ENCODE results near the gene CPNE1.

Gene CPNE1

GRCh38 chr20:35669221-35669620, 4.5 kb upstream of the CPNE1 start:
- H3K27ac ChIP-seq = no peak overlapping the region
- TF ChIP-seq CTCF (conservative IDR thresholded peaks at IDR 0.05) = no peak

- H3K27ac ChIP-seq = peak overlapping the region; percentile 97
- no peak for TF ChIP-seq CTCF (conservative IDR thresholded peaks at IDR 0.05)
These were observed 1.2 kb upstream of the CPNE1 start for GRCh38 chr20:35665949-35666288.

GRCh38 chr20:35663516-35664465, 909 bp downstream of the CPNE1 start:
- no peak for TF ChIP-seq CTCF (conservative IDR thresholded peaks at IDR 0.05)

GRCh38 chr20:35662551-35662950, 2.1 kb downstream of the CPNE1 start:
- no peak for TF ChIP-seq CTCF (conservative IDR thresholded peaks at IDR 0.05)
- no peak overlapping the region; the same call in 1 of the 2 replicates for H3K27ac ChIP-seq

More at GRCh38 chr20:35663516-35664465, 909 bp downstream of the CPNE1 start:
- peak overlapping the region; percentile 97 for H3K27ac ChIP-seq

GRCh38 chr20:35661908-35662307, 2.8 kb downstream of the CPNE1 start:
- no peak overlapping the region for H3K27ac ChIP-seq
- no peak for TF ChIP-seq CTCF (conservative IDR thresholded peaks at IDR 0.05)

- no peak overlapping the region for H3K27ac ChIP-seq
- TF ChIP-seq CTCF (conservative IDR thresholded peaks at IDR 0.05) = no peak
These were observed 3.6 kb downstream of the CPNE1 start for GRCh38 chr20:35661053-35661452.

GRCh38 chr20:35660122-35660937, 4.4 kb downstream of the CPNE1 start:
- no peak overlapping the region for H3K27ac ChIP-seq
- TF ChIP-seq CTCF (conservative IDR thresholded peaks at IDR 0.05) = no peak

Data from VCaP (cell line).